Rectal smooth muscle tissue (tissue), 1 donor: ENCODE results near the gene KCNIP2.

Experiments used
- H3K27ac ChIP-seq: one replicate; pipeline ENCODE4 v1.7.0; 2013; ENCODE audit warnings: low read depth, low read length, inconsistent platforms
- H3K27me3 ChIP-seq: one replicate; pipeline ENCODE4 v1.7.0; 2013; ENCODE audit warnings: low read length; ENCODE audit not compliant: control insufficient read depth, insufficient read depth
- H3K36me3 ChIP-seq: one replicate; pipeline ENCODE4 v1.7.0; 2013; ENCODE audit warnings: low read length; ENCODE audit not compliant: control insufficient read depth, insufficient read depth
- H3K4me1 ChIP-seq: one replicate; pipeline ENCODE4 v1.7.0; 2013; ENCODE audit warnings: low read length; ENCODE audit not compliant: control insufficient read depth, insufficient read depth
- H3K4me3 ChIP-seq: one replicate; pipeline ENCODE4 v1.7.0; 2013; ENCODE audit warnings: low read length
- H3K9ac ChIP-seq: one replicate; pipeline ENCODE4 v1.7.0; 2013; ENCODE audit warnings: low read length

Gene KCNIP2

GRCh38 chr10:101875068-101875688 lies 31.6 kb upstream of the KCNIP2 start:
- H3K4me1 ChIP-seq: no peaks in the 10 kb centered on the region
- H3K4me3 ChIP-seq: no peak overlapping the region
- no peaks in the 10 kb centered on the region for H3K36me3 ChIP-seq
- H3K27me3 ChIP-seq: no peaks in the 10 kb centered on the region
- H3K27ac ChIP-seq: no peak overlapping the region
- no peak overlapping the region for H3K9ac ChIP-seq

- no peak overlapping the region for H3K4me3 ChIP-seq
- no peaks in the 10 kb centered on the region for H3K36me3 ChIP-seq
These were observed 30.7 kb upstream of the KCNIP2 start for GRCh38 chr10:101874252-101874651.

DNA sequence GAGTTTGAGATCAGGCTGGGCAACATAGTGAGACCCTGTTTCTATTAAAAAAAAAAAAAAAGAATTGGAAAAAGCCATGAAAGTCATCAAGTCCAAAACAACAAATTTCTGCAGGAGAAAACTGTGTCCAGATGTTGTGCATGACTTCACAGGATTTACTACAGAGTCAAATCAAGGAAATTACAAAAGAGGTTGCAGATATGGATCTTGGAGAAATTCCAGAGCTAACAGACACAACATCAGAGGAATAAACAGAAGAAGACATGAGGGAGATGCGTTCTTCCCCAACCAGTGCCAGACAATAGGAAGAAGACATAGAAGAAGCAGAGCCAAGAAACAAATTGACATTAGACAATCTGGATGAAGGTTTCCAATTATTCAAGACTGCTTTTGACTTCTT lies 24.3 kb upstream of the KCNIP2 start:
- Histone ChIP-seq H3K27ac (no peak overlapping the region), H3K4me1 (no peaks in the 10 kb centered on the region), H3K9ac (no peak overlapping the region), H3K27me3 (no peaks in the 10 kb centered on the region), H3K4me3 (no peak overlapping the region), H3K36me3 (no peaks in the 10 kb centered on the region)

More at GRCh38 chr10:101874252-101874651, 30.7 kb upstream of the KCNIP2 start:
- H3K27me3 ChIP-seq: no peaks in the 10 kb centered on the region
- H3K9ac ChIP-seq: no peak overlapping the region
- H3K4me1 ChIP-seq: no peaks in the 10 kb centered on the region
- H3K27ac ChIP-seq: no peak overlapping the region

GRCh38 chr10:101859530-101859929 lies 15.9 kb upstream of the KCNIP2 start:
- H3K9ac ChIP-seq: no peak overlapping the region
- no peaks in the 10 kb centered on the region for H3K4me1 ChIP-seq
- H3K27ac ChIP-seq: no peak overlapping the region
- no peaks in the 10 kb centered on the region for H3K27me3 ChIP-seq
- H3K4me3 ChIP-seq: no peak overlapping the region
- H3K36me3 ChIP-seq: no peaks in the 10 kb centered on the region

DNA sequence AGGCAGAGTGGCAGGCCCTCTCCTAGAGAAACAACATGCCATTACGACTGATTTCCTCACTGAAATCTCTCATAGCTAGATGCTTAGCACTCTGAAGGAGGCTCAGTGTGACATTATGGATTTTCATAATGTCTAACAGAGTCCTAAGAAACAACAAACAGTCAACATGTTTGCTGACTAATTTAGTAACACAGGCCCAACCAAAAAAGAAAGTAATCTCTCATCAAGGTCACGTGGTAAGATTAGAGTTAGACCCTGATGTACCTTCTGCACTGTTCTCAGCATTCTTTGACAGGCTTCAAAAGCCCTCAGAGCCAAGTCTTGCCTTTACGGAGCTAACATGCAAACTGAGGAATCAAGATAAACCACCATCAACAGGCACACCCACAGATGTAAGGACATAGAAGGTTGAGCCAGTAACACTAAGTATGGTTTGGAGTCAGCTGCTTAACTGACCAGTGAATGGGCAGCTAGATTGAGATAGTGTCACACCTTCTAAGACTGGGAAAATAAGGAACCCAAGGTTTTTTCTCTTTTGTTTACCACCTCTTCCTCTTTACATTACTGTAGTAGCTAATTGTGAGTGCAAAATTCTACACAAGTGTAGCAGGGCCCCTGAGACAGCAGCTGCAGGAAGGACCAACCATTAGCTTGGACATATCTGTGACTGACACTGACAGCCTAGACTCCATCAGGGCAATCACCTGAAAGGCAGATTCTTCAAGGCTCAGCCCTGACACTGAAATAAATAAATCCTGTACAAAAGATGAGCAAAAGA lies 15.3 kb upstream of the KCNIP2 start:
- no peak overlapping the region for H3K4me3 ChIP-seq
- no peak overlapping the region for H3K27ac ChIP-seq
- H3K36me3 ChIP-seq: no peaks in the 10 kb centered on the region
- H3K27me3 ChIP-seq: no peaks in the 10 kb centered on the region
- H3K4me1 ChIP-seq: no peaks in the 10 kb centered on the region
- no peak overlapping the region for H3K9ac ChIP-seq

- Histone ChIP-seq H3K9ac (no peak overlapping the region), H3K36me3 (no peaks in the 10 kb centered on the region), H3K4me1 (no peaks in the 10 kb centered on the region), H3K27ac (no peak overlapping the region), H3K4me3 (no peak overlapping the region), H3K27me3 (no peaks in the 10 kb centered on the region)
These were observed 14.3 kb upstream of the KCNIP2 start for GRCh38 chr10:101857802-101858476.

- H3K36me3 ChIP-seq: no peaks in the 10 kb centered on the region
- H3K4me1 ChIP-seq: no peaks in the 10 kb centered on the region
- H3K9ac ChIP-seq: no peak overlapping the region
- no peaks in the 10 kb centered on the region for H3K27me3 ChIP-seq
- H3K4me3 ChIP-seq: no peak overlapping the region
- no peak overlapping the region for H3K27ac ChIP-seq
These were observed 13.0 kb upstream of the KCNIP2 start for GRCh38 chr10:101856626-101857025.

DNA sequence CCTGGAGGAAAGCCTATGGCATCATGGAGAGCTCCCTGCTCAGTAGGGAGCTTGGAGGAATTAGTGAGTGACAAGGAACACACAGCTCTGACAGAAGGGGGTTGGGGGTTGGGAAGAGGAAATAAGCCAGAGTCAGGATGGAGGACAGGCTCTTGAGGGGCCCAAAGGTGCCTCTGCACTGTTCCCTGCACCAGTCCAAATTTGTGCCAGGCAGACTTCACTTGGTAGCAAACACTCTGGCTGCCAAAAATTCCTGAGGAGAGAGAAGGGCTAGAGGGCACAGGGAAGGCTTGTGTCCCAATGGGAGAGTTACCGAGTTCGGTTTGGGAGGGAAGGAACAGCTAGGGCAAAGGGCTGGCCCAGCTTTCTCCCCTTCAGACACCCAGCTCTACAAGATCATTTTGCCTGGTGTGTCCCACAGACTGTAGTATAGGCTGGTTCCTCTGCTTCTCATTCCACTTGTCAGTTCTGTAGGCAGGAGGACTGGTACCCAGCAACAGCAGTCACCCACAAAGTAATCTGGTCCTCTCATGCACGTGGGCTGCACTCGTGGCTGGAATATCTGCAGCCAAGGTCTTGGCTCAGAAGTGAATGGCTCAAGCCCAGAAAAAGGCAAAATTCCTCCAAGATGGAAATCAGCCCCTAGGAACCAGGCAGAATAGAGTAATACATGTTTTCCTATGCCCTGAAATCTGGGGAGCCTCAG lies 8.0 kb upstream of the KCNIP2 start:
- H3K27me3 ChIP-seq: no peaks in the 10 kb centered on the region
- H3K9ac ChIP-seq: no peak overlapping the region
- H3K4me1 ChIP-seq: no peaks in the 10 kb centered on the region
- H3K36me3 ChIP-seq: peaks cover 6% of the 10 kb centered on the region
- H3K4me3 ChIP-seq: no peak overlapping the region
- H3K27ac ChIP-seq: no peak overlapping the region

- H3K27me3 ChIP-seq: no peaks in the 10 kb centered on the region
- H3K9ac ChIP-seq: no peak overlapping the region
- no peaks in the 10 kb centered on the region for H3K4me1 ChIP-seq
- no peak overlapping the region for H3K27ac ChIP-seq
- peaks cover 6% of the 10 kb centered on the region for H3K36me3 ChIP-seq
- H3K4me3 ChIP-seq: no peak overlapping the region
These were observed 7.1 kb upstream of the KCNIP2 start for GRCh38 chr10:101850749-101851148.

DNA sequence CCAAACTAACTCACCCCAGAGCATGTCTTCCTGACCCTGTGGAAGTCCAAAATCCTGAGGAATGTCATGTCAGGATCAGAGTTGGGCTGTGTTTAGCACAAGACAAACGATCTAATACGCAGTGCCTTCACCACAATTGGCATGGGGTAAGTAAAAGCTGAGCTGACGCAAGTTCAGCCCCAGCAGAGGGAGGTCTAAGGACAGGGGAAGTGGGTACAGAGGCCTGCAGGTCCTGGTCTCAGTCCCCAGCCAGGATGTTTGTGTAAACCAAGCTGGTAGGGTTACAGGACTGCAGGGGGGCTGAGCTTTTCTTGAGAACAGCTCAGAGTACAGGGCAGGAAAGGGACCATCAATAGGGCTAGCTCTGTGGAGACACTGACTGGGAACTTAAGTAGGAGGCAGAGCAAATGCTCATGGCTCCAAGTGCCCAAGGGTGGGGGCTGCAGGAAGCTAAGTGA lies 5.3 kb upstream of the KCNIP2 start:
- Histone ChIP-seq H3K4me1 (no peaks in the 10 kb centered on the region), H3K9ac (no peak overlapping the region), H3K27me3 (no peaks in the 10 kb centered on the region), H3K4me3 (no peak overlapping the region), H3K36me3 (peaks cover 6% of the 10 kb centered on the region), H3K27ac (no peak overlapping the region)

- Histone ChIP-seq H3K27ac (no peak overlapping the region), H3K27me3 (no peaks in the 10 kb centered on the region), H3K4me3 (no peak overlapping the region), H3K4me1 (no peaks in the 10 kb centered on the region), H3K36me3 (peaks cover 6% of the 10 kb centered on the region), H3K9ac (no peak overlapping the region)
These were observed 4.8 kb upstream of the KCNIP2 start for GRCh38 chr10:101848408-101848807.

- no peak overlapping the region for H3K4me3 ChIP-seq
- H3K36me3 ChIP-seq: peaks cover 6% of the 10 kb centered on the region
- H3K27me3 ChIP-seq: no peaks in the 10 kb centered on the region
- peaks cover under 1% of the 10 kb centered on the region for H3K4me1 ChIP-seq
- H3K9ac ChIP-seq: no peak overlapping the region
- H3K27ac ChIP-seq: no peak overlapping the region
These were observed 2.3 kb upstream of the KCNIP2 start for GRCh38 chr10:101845893-101846292.
